HEK293 (cell line): ENCODE measurements around the gene GPR160.

Experiments
- CTCF ChIA-PET: fragments of 350-600 bp; formaldehyde crosslinking; extraction: SDS; loops from one replicate; lab custom pipeline; 2021; ENCODE audit warnings: antibody characterized with exemption; lab: Yijun Ruan, JAX
- POLR2A ChIA-PET: fragments of 300-600 bp; formaldehyde crosslinking; extraction: SDS; loops from one replicate; lab custom pipeline; 2020; ENCODE audit warnings: antibody characterized with exemption, inconsistent platforms; lab: Yijun Ruan, JAX
- H3K27ac ChIP-seq: fragments of 200-500 bp; sonication (Bioruptor generic); 2 replicates; pipeline ENCODE4 v1.5.1; 2014; ENCODE audit warnings: low read depth, low read length, control low read depth, inconsistent platforms; ENCODE audit errors: extremely low read depth
- H3K36me3 ChIP-seq, 2 experiments: fragments of 200-500 bp in 1 of 2; sonication (Bioruptor generic) in 1 of 2; 1 replicate in 1 of 2; 2 replicates in 1 of 2; pipeline ENCODE4 v1.5.1; 2014 to 2017; ENCODE audit warnings: inconsistent platforms in 2 of 2, low read length in 2 of 2; ENCODE audit not compliant: control insufficient read depth in 2 of 2, insufficient read depth in 1 of 2
- H3K4me1 ChIP-seq: fragments of 200-500 bp; sonication (Bioruptor generic); 2 replicates; pipeline ENCODE4 v1.5.1; 2014; ENCODE audit warnings: mild to moderate bottlenecking, low read length, inconsistent platforms; ENCODE audit not compliant: control insufficient read depth, insufficient read depth
- H3K4me3 ChIP-seq: 2 replicates; pipeline ENCODE4 v1.5.1; 2011; ENCODE audit warnings: low read depth, mild to moderate bottlenecking, control low read depth, low read length, moderate library complexity
- H3K9me3 ChIP-seq: fragments of 200-500 bp; sonication (Bioruptor generic); 2 replicates; pipeline ENCODE4 v1.5.1; 2014; ENCODE audit warnings: low read depth, low read length, inconsistent platforms; ENCODE audit not compliant: control insufficient read depth, insufficient read depth
- SETDB1 ChIP-seq: IDR thresholded peaks from one replicate; pipeline ENCODE4 v1.6.1; 2017; ENCODE audit warnings: mild to moderate bottlenecking, low read length, moderate library complexity, mixed read lengths; ENCODE audit not compliant: insufficient read length
- SP3 ChIP-seq: fragments of 450-650 bp; formaldehyde crosslinking; IDR thresholded peaks from 2 replicates; pipeline ENCODE4 v1.5.1; 2016; ENCODE audit warnings: missing biosample characterization, missing genetic modification characterization
- SP7 ChIP-seq: fragments of 450-650 bp; formaldehyde crosslinking; IDR thresholded peaks from 2 replicates; pipeline ENCODE4 v1.5.1; 2016; ENCODE audit warnings: missing biosample characterization, missing genetic modification characterization
- YY1 ChIP-seq: fragments of 450-650 bp; formaldehyde crosslinking; IDR thresholded peaks from 2 replicates; pipeline ENCODE4 v1.5.1; 2018; ENCODE audit warnings: missing biosample characterization, missing genetic modification characterization
- ZBTB21 ChIP-seq: fragments of 450-650 bp; formaldehyde crosslinking; IDR thresholded peaks from 2 replicates; pipeline ENCODE4 v1.5.1; 2017; ENCODE audit warnings: missing biosample characterization, missing genetic modification characterization
- ZBTB48 ChIP-seq: fragments of 450-650 bp; formaldehyde crosslinking; IDR thresholded peaks from 2 replicates; pipeline ENCODE4 v1.5.1; 2016; ENCODE audit warnings: missing biosample characterization, missing genetic modification characterization
- ZFHX2 ChIP-seq: fragments of 450-650 bp; formaldehyde crosslinking; conservative IDR thresholded peaks from 2 replicates; pipeline ENCODE4 v1.5.1; 2016; ENCODE audit warnings: missing biosample characterization, missing genetic modification characterization
- ZNF112 ChIP-seq: fragments of 450-650 bp; formaldehyde crosslinking; IDR thresholded peaks from 2 replicates; pipeline ENCODE4 v1.5.0; 2017; ENCODE audit warnings: missing biosample characterization, missing genetic modification characterization
- ZNF157 ChIP-seq: fragments of 450-650 bp; formaldehyde crosslinking; IDR thresholded peaks from 2 replicates; pipeline ENCODE4 v1.5.1; 2016; ENCODE audit warnings: missing biosample characterization, missing genetic modification characterization
- ZNF16 ChIP-seq: fragments of 450-650 bp; formaldehyde crosslinking; IDR thresholded peaks from 2 replicates; pipeline ENCODE4 v1.5.1; 2016; ENCODE audit warnings: low read depth, missing biosample characterization, missing genetic modification characterization
- ZNF214 ChIP-seq: fragments of 450-650 bp; formaldehyde crosslinking; IDR thresholded peaks from 2 replicates; pipeline ENCODE4 v1.5.1; 2017; ENCODE audit warnings: missing biosample characterization, mild to moderate bottlenecking, missing genetic modification characterization, borderline replicate concordance
- ZNF394 ChIP-seq: fragments of 450-650 bp; formaldehyde crosslinking; IDR thresholded peaks from 2 replicates; pipeline ENCODE4 v1.5.1; 2016; ENCODE audit warnings: missing biosample characterization, missing genetic modification characterization, mild to moderate bottlenecking, moderate library complexity, borderline replicate concordance
- ZNF48 ChIP-seq: fragments of 450-650 bp; formaldehyde crosslinking; IDR thresholded peaks from 2 replicates; pipeline ENCODE4 v1.5.1; 2016; ENCODE audit warnings: missing biosample characterization, missing genetic modification characterization
- ZNF501 ChIP-seq: fragments of 450-650 bp; formaldehyde crosslinking; IDR thresholded peaks from 2 replicates; pipeline ENCODE4 v1.5.1; 2016; ENCODE audit warnings: missing biosample characterization, missing genetic modification characterization
- ZNF571 ChIP-seq: fragments of 450-650 bp; formaldehyde crosslinking; IDR thresholded peaks from 2 replicates; pipeline ENCODE4 v1.5.0; 2017; ENCODE audit warnings: missing biosample characterization, missing genetic modification characterization
- ZNF776 ChIP-seq: fragments of 450-650 bp; formaldehyde crosslinking; IDR thresholded peaks from 2 replicates; pipeline ENCODE4 v1.5.0; 2017; ENCODE audit warnings: missing biosample characterization, missing genetic modification characterization, borderline replicate concordance
- TF ChIP-seq, protein P1 (sequence below): fragments of 450-650 bp; formaldehyde crosslinking; IDR thresholded peaks from 2 replicates; pipeline ENCODE4 v1.5.1; 2016; ENCODE audit warnings: missing biosample characterization, missing genetic modification characterization
- TF ChIP-seq, protein P2 (sequence below): fragments of 450-650 bp; formaldehyde crosslinking; IDR thresholded peaks from 2 replicates; pipeline ENCODE4 v1.5.1; 2016; ENCODE audit warnings: missing biosample characterization, missing genetic modification characterization
- TF ChIP-seq, protein P3 (sequence below): fragments of 450-650 bp; formaldehyde crosslinking; IDR thresholded peaks from 2 replicates; pipeline ENCODE4 v1.5.1; 2016; ENCODE audit warnings: missing biosample characterization, missing genetic modification characterization
- TF ChIP-seq, protein P4 (sequence below): fragments of 450-650 bp; formaldehyde crosslinking; IDR thresholded peaks from 2 replicates; pipeline ENCODE4 v1.5.1; 2016; ENCODE audit warnings: missing biosample characterization, missing genetic modification characterization
- TF ChIP-seq, protein P5 (sequence below): fragments of 450-650 bp; formaldehyde crosslinking; IDR thresholded peaks from 2 replicates; pipeline ENCODE4 v1.5.1; 2016; ENCODE audit warnings: missing biosample characterization, missing genetic modification characterization
- TF ChIP-seq, protein P6 (sequence below): fragments of 450-650 bp; formaldehyde crosslinking; IDR thresholded peaks from 2 replicates; pipeline ENCODE4 v1.5.1; 2017; ENCODE audit warnings: missing biosample characterization, missing genetic modification characterization

The GPR160 gene

DNA sequence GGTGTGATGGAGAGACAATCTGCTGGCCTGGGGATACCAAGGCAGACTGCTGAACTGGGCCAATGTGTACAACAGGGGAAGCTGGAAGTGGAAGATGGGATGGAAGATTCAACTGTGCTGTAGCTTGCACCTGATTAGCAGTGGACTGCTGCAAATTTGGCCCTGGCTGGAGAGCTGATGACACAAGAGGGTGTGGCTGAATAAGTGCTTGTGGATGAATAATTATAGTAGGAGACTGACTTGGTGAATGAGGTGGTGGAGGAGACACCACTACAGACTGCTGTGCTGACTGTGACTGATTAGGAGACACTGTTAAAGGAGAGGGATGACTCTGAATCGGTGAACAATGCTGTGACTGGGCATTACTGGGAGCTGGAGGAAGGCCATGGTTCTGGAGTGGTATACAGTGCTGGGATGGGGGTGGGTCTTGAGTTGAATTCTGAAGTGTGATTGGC lies 91.2 kb downstream of the GPR160 start (continued):
- TF ChIP-seq, protein P1, sequence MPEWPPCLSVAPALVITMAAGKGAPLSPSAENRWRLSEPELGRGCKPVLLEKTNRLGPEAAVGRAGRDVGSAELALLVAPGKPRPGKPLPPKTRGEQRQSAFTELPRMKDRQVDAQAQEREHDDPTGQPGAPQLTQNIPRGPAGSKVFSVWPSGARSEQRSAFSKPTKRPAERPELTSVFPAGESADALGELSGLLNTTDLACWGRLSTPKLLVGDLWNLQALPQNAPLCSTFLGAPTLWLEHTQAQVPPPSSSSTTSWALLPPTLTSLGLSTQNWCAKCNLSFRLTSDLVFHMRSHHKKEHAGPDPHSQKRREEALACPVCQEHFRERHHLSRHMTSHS (tag by site-specific recombination), result no peak
- TF ChIP-seq ZNF394 (tag by site-specific recombination) (no peak), ZNF776 (no peak), SP3 (peak; percentile 10; the same call in 1 of the 2 replicates), ZNF112 (no peak), ZNF501 (tag by site-specific recombination) (no peak), ZBTB48 (no peak), SETDB1 (peak; percentile 48), ZFHX2 (tag by site-specific recombination) (no peak), ZNF214 (no peak), ZNF16 (no peak), ZNF157 (tag by site-specific recombination) (no peak), SP7 (tag by site-specific recombination) (peak; percentile 74), ZNF571 (tag by site-specific recombination) (no peak), YY1 (tag by site-specific recombination) (no peak), ZBTB21 (tag by site-specific recombination) (no peak)
- TF ChIP-seq, protein P2, sequence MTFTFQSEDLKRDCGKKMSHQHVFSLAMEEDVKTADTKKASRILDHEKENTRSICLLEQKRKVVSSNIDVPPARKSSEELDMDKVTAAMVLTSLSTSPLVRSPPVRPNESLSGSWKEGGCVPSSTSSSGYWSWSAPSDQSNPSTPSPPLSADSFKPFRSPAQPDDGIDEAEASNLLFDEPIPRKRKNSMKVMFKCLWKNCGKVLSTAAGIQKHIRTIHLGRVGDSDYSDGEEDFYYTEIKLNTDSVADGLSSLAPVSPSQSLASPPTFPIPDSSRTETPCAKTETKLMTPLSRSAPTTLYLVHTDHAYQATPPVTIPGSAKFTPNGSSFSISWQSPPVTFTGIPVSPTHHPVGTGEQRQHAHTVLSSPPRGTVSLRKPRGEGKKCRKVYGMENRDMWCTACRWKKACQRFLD (tag by site-specific recombination), result no peak
- TF ChIP-seq, protein P3, sequence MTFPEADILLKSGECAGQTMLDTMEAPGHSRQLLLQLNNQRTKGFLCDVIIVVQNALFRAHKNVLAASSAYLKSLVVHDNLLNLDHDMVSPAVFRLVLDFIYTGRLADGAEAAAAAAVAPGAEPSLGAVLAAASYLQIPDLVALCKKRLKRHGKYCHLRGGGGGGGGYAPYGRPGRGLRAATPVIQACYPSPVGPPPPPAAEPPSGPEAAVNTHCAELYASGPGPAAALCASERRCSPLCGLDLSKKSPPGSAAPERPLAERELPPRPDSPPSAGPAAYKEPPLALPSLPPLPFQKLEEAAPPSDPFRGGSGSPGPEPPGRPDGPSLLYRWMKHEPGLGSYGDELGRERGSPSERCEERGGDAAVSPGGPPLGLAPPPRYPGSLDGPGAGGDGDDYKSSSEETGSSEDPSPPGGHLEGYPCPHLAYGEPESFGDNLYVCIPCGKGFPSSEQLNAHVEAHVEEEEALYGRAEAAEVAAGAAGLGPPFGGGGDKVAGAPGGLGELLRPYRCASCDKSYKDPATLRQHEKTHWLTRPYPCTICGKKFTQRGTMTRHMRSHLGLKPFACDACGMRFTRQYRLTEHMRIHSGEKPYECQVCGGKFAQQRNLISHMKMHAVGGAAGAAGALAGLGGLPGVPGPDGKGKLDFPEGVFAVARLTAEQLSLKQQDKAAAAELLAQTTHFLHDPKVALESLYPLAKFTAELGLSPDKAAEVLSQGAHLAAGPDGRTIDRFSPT (tag by site-specific recombination), result no peak
- TF ChIP-seq, protein P4, sequence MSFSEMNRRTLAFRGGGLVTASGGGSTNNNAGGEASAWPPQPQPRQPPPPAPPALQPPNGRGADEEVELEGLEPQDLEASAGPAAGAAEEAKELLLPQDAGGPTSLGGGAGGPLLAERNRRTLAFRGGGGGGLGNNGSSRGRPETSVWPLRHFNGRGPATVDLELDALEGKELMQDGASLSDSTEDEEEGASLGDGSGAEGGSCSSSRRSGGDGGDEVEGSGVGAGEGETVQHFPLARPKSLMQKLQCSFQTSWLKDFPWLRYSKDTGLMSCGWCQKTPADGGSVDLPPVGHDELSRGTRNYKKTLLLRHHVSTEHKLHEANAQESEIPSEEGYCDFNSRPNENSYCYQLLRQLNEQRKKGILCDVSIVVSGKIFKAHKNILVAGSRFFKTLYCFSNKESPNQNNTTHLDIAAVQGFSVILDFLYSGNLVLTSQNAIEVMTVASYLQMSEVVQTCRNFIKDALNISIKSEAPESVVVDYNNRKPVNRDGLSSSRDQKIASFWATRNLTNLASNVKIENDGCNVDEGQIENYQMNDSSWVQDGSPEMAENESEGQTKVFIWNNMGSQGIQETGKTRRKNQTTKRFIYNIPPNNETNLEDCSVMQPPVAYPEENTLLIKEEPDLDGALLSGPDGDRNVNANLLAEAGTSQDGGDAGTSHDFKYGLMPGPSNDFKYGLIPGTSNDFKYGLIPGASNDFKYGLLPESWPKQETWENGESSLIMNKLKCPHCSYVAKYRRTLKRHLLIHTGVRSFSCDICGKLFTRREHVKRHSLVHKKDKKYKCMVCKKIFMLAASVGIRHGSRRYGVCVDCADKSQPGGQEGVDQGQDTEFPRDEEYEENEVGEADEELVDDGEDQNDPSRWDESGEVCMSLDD, result no peak
- TF ChIP-seq, protein P5, sequence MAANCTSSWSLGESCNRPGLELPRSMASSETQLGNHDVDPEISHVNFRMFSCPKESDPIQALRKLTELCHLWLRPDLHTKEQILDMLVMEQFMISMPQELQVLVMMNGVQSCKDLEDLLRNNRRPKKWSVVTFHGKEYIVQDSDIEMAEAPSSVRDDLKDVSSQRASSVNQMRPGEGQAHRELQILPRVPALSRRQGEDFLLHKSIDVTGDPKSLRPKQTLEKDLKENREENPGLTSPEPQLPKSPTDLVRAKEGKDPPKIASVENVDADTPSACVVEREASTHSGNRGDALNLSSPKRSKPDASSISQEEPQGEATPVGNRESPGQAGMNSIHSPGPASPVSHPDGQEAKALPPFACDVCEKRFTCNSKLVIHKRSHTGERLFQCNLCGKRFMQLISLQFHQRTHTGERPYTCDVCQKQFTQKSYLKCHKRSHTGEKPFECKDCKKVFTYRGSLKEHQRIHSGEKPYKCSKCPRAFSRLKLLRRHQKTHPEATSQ (tag by site-specific recombination), result no peak
- TF ChIP-seq, all 188 proteins: peak for 8

DNA sequence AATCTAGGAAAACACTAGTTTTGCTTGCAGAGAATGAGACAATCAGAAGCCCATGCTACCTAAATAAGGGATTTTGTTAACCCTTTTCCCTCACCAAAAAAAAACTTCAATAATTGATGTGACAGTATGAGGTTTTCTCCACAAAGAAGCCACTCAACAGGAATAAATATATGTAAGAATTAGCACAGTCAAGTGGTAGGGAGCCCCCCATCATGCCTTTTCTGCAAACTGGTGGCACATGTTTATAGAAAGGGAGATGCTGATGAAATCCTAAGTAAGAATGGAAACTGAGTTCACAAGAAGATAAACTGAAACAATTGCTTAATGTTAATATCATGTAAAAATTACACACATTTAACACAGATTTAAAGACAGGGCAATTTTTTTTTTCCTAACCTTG lies 92.7 kb downstream of the GPR160 start:
- no peaks in the 10 kb centered on the region for H3K9me3 ChIP-seq
- H3K4me3 ChIP-seq, result no peak overlapping the region
- H3K27ac ChIP-seq, result no peak overlapping the region
- H3K4me1 ChIP-seq, result no peaks in the 10 kb centered on the region
- TF ChIP-seq, protein P6, sequence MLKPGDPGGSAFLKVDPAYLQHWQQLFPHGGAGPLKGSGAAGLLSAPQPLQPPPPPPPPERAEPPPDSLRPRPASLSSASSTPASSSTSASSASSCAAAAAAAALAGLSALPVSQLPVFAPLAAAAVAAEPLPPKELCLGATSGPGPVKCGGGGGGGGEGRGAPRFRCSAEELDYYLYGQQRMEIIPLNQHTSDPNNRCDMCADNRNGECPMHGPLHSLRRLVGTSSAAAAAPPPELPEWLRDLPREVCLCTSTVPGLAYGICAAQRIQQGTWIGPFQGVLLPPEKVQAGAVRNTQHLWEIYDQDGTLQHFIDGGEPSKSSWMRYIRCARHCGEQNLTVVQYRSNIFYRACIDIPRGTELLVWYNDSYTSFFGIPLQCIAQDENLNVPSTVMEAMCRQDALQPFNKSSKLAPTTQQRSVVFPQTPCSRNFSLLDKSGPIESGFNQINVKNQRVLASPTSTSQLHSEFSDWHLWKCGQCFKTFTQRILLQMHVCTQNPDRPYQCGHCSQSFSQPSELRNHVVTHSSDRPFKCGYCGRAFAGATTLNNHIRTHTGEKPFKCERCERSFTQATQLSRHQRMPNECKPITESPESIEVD, result peak; percentile 19; the same call in 1 of the 2 replicates
- no peak for TF ChIP-seq ZNF48 (tag by site-specific recombination)
- POLR2A ChIA-PET, result no interaction called here
- H3K36me3 ChIP-seq, result peaks cover 0 to 35% of the 10 kb centered on the region in 2 experiments
- CTCF ChIA-PET, result no interaction called here
